Measurements from ENCODE around the gene GPR108. TPM values are rescaled to one million over a fixed set of nuclear protein-coding genes. Genes with fewer than 3 reads are reported as not detected.

GPR108 gene
- total RNA-seq, 4 donors from 2014 or later, result 87.9 to 152 (median 116) TPM

GRCh38 chr19:6739390-6739882 lies 2.1 kb upstream of the GPR108 start, which contains the start of gene TRIP10:
TRIP10 (plus strand) TSS chr19:6739680; CDS start chr19:6739762, 82 bp downstream.
- intact Hi-C loops (cut with DNase I), result loop anchor here (5.0 to 10.0 kb wide), 2 partner anchors 107 to 125 kb away; no protein-coding TSS in a partner anchor
- whole genome bisulfite sequencing, 2 donors, result 0 to 1% methylated on average over 17 to 19 of the region's 47 CpGs
- TF ChIP-seq POLR2A (IDR thresholded peaks at IDR 0.05) (peak in 1 of 2 donors; percentile 49), CTCF (IDR thresholded peaks at IDR 0.05) (no peak)

GRCh38 chr19:6738787-6739389 lies 1.5 kb upstream of the GPR108 start:
- DNase-seq, result peak; percentile 37 to 49
- peaks cover 41 to 42% of the 10 kb centered on the region in 2 donors for H3K4me1 ChIP-seq
- H3K27me3 ChIP-seq, result no peaks in the 10 kb centered on the region
- TF ChIP-seq CTCF (IDR thresholded peaks at IDR 0.05) (no peak), POLR2A (IDR thresholded peaks at IDR 0.05) (no peak)
- H3K27ac ChIP-seq, result peak overlapping the region; percentile 85 to 93 (median 93)
- no peaks in the 10 kb centered on the region for H3K9me3 ChIP-seq
- WGBS, 2 donors, result 16 to 17% methylated on average over 23 to 24 of the region's 24 CpGs
- peak overlapping the region in 2 of 3 donors; percentile 14 for H3K4me3 ChIP-seq (replicated peaks in 1 of 3)
- H3K36me3 ChIP-seq, result peaks cover 4 to 6% of the 10 kb centered on the region in 2 donors
- intact Hi-C loops (cut with DNase I), result loop anchor here (5.0 to 10.0 kb wide), 2 partner anchors 107 to 126 kb away; no protein-coding TSS in a partner anchor

More at GRCh38 chr19:6739390-6739882, 2.1 kb upstream of the GPR108 start, which contains the start of gene TRIP10:
- Histone ChIP-seq H3K27ac (peak within 1 kb of the TSS; percentile 85 to 93 (median 93)), H3K27me3 (no peaks in the 10 kb centered on the region), H3K4me1 (peaks cover 47 to 48% of the 10 kb centered on the region in 2 donors), H3K4me3 (replicated peaks in 1 of 3) (peak within 1 kb of the TSS; percentile 43 to 90 (median 86)), H3K36me3 (peaks cover 4 to 6% of the 10 kb centered on the region in 2 donors), H3K9me3 (no peaks in the 10 kb centered on the region)
- DNase-seq, result peak; percentile 84 to 87

- WGBS, 2 donors, result 24 to 46% methylated on average over 6 to 13 of the region's 13 CpGs
Observed at GRCh38 chr19:6737873-6738786, 750 bp upstream of the GPR108 start.

GRCh38 chr19:6736917-6737283 lies 480 bp downstream of the GPR108 start:
- peak overlapping the region; percentile 90 to 91 (median 90) for H3K27ac ChIP-seq
- 0% methylated on average over 6 to 8 of the region's 16 CpGs for WGBS, 2 donors
- TF ChIP-seq CTCF (IDR thresholded peaks at IDR 0.05) (no peak), POLR2A (IDR thresholded peaks at IDR 0.05) (no peak)
- DNase-seq, result no peak
- H3K4me1 ChIP-seq, result peaks cover 36 to 37% of the 10 kb centered on the region in 2 donors
- peaks cover 9 to 13% of the 10 kb centered on the region in 2 donors for H3K36me3 ChIP-seq
- peak overlapping the region; percentile 64 to 87 (median 82) for H3K4me3 ChIP-seq (replicated peaks in 1 of 3)
- intact Hi-C loops (cut with DNase I), result loop anchor here (5.0 to 10.0 kb wide), 2 partner anchors 105 to 128 kb away; no protein-coding TSS in a partner anchor
- no peaks in the 10 kb centered on the region for H3K9me3 ChIP-seq
- H3K27me3 ChIP-seq, result no peaks in the 10 kb centered on the region

More at GRCh38 chr19:6737873-6738786, 750 bp upstream of the GPR108 start:
- intact Hi-C loops (cut with DNase I), result loop anchor here (5.0 to 10.0 kb wide), 2 partner anchors 106 to 127 kb away; no protein-coding TSS in a partner anchor
- TF ChIP-seq POLR2A (IDR thresholded peaks at IDR 0.05) (peak in 1 of 2 donors; percentile 1), CTCF (IDR thresholded peaks at IDR 0.05) (peak; percentile 18 to 75 (median 64))
- DNase-seq, result peak; percentile 99
- Histone ChIP-seq H3K36me3 (peaks cover 3 to 6% of the 10 kb centered on the region in 2 donors), H3K27me3 (no peaks in the 10 kb centered on the region), H3K4me1 (peaks cover 36 to 39% of the 10 kb centered on the region in 2 donors), H3K9me3 (no peaks in the 10 kb centered on the region), H3K27ac (peak overlapping the region; percentile 85 to 93 (median 93)), H3K4me3 (replicated peaks in 1 of 3) (no peak overlapping the region)

All from thyroid gland (tissue), 4 donors.